CD14-positive monocyte (primary cell): ENCODE data around the gene SLFN12. TPM values are rescaled to one million over a fixed set of nuclear protein-coding genes. Genes with fewer than 3 reads are reported as not detected.
"Not testable (repeated sequence)": the region's sequence is repeated elsewhere in the genome, so short reads cannot be mapped to it uniquely, and the experiment has no call there.

Source experiments
- DNase-seq, 3 donors: peaks; one replicate each; pipeline ENCODE4 v3.0.0-alpha.2; 2011 to 2022
- H2AFZ ChIP-seq: 2 replicates; pipeline ENCODE4 v1.6.0; 2012; ENCODE audit warnings: mild to moderate bottlenecking, low read depth, low read length, inconsistent platforms; ENCODE audit not compliant: insufficient read depth, poor library complexity, severe bottlenecking
- H3K27ac ChIP-seq, 2 donors: 1 replicate in 1 of 2; 2 replicates in 1 of 2; pipeline ENCODE4 v1.5.1; 2012 to 2013; ENCODE audit warnings: low read length in 2 of 2, control low read depth in 1 of 2, inconsistent platforms in 1 of 2, low read depth in 1 of 2, mild to moderate bottlenecking in 1 of 2
- H3K27me3 ChIP-seq, 2 donors: one replicate each; pipeline versions ENCODE4 v1.6.0 to v1.6.1; 2011 to 2013; ENCODE audit warnings: low read length in 2 of 2; ENCODE audit not compliant: control insufficient read depth in 2 of 2, insufficient read depth in 2 of 2
- H3K36me3 ChIP-seq, 2 donors: replicated peaks in 1 of 2; 1 replicate in 1 of 2; 2 replicates in 1 of 2; pipeline versions ENCODE4 v1.5.1 to v1.6.1; 2012 to 2013; ENCODE audit warnings: low read length in 2 of 2, control low read depth in 1 of 2, inconsistent platforms in 1 of 2, mild to moderate bottlenecking in 1 of 2; ENCODE audit not compliant: insufficient read depth in 2 of 2, control insufficient read depth in 1 of 2
- H3K4me1 ChIP-seq, 2 donors: 1 replicate in 1 of 2; 2 replicates in 1 of 2; pipeline versions ENCODE4 v1.5.1 to v1.6.1; 2012 to 2013; ENCODE audit warnings: low read length in 2 of 2, control low read depth in 1 of 2, inconsistent platforms in 1 of 2, mild to moderate bottlenecking in 1 of 2, moderate library complexity in 1 of 2; ENCODE audit not compliant: insufficient read depth in 2 of 2, control insufficient read depth in 1 of 2
- H3K4me2 ChIP-seq: replicated peaks from 2 replicates; pipeline ENCODE3; 2012; ENCODE audit warnings: low read length, moderate library complexity, mild to moderate bottlenecking; ENCODE audit not compliant: poor library complexity, severe bottlenecking; ENCODE audit errors: extremely low read depth
- H3K4me3 ChIP-seq, 3 experiments: fragments of 200-600 bp in 1 of 3; sonication (generic) in 1 of 3; replicated peaks in 1 of 3; 1 replicate in 2 of 3; 2 replicates in 1 of 3; pipeline ENCODE4 v1.5.1; 2011 to 2013; ENCODE audit warnings: low read length in 3 of 3, mild to moderate bottlenecking in 3 of 3, control low read depth in 2 of 3, low read depth in 2 of 3, inconsistent platforms in 1 of 3, moderate library complexity in 1 of 3
- H3K79me2 ChIP-seq: 2 replicates; pipeline ENCODE4 v1.6.0; 2012; ENCODE audit warnings: mild to moderate bottlenecking, control low read depth, inconsistent platforms, low read length, moderate library complexity; ENCODE audit not compliant: insufficient read depth
- H3K9ac ChIP-seq: 2 replicates; pipeline ENCODE4 v1.6.0; 2017; ENCODE audit warnings: low read length, mild to moderate bottlenecking; ENCODE audit not compliant: insufficient read depth, poor library complexity, severe bottlenecking
- H3K9me3 ChIP-seq, 2 donors: replicated peaks in 1 of 2; 1 replicate in 1 of 2; 2 replicates in 1 of 2; pipeline versions ENCODE4 v1.5.1 to v1.6.1; 2012 to 2013; ENCODE audit warnings: low read length in 2 of 2, control low read depth in 1 of 2; ENCODE audit not compliant: control insufficient read depth in 1 of 2, insufficient read depth in 1 of 2
- H4K20me1 ChIP-seq: 2 replicates; pipeline ENCODE4 v1.6.0; 2012; ENCODE audit warnings: mild to moderate bottlenecking, low read length, control low read depth, moderate library complexity; ENCODE audit not compliant: insufficient read depth
- H3K27ac Mint-ChIP-seq, 7 donors: one replicate each; pipeline ENCODE4 v1.8.0; 2020; ENCODE audit warnings: mild to moderate bottlenecking in 7 of 7, mixed read lengths in 7 of 7, moderate library complexity in 6 of 7, inconsistent platforms in 2 of 7
- H3K27me3 Mint-ChIP-seq, 3 donors: one replicate each; pipeline ENCODE4 v1.8.0; 2021 to 2022; ENCODE audit warnings: low read depth in 3 of 3, mild to moderate bottlenecking in 3 of 3, mixed read lengths in 3 of 3, moderate library complexity in 3 of 3, inconsistent platforms in 1 of 3
- H3K36me3 Mint-ChIP-seq, 2 donors: one replicate each; pipeline ENCODE4 v1.8.0; 2020; ENCODE audit warnings: mixed read lengths in 2 of 2, inconsistent platforms in 1 of 2, mild to moderate bottlenecking in 1 of 2
- H3K4me1 Mint-ChIP-seq: one replicate; pipeline ENCODE4 v1.8.0; 2020; ENCODE audit warnings: mild to moderate bottlenecking, mixed read lengths
- H3K4me3 Mint-ChIP-seq, 2 donors: one replicate each; pipeline ENCODE4 v1.8.0; 2020; ENCODE audit warnings: mild to moderate bottlenecking in 2 of 2, mixed read lengths in 2 of 2, moderate library complexity in 1 of 2
- H3K9me3 Mint-ChIP-seq, 7 donors: one replicate each; pipeline ENCODE4 v1.8.0; 2020 to 2022; ENCODE audit warnings: mixed read lengths in 7 of 7, mild to moderate bottlenecking in 6 of 7, moderate library complexity in 6 of 7, inconsistent platforms in 2 of 7
- WGBS: methylation state at CpG from one replicate; pipeline ENCODE4 v1.1.5; 2013; ENCODE audit warnings: missing lambda C conversion rate; ENCODE audit not compliant: insufficient coverage; 5-methylcytosine and 5-hydroxymethylcytosine counted together
- intact Hi-C, 2 donors: fragments of 100-400 bp; cut with micrococcal nuclease; formaldehyde crosslinking; loops; one replicate each; pipeline versions ENCODE4 v1.15.0 to v1.15.1; 2023
- polyA plus RNA-seq, 3 donors: library from polyadenylated mRNA; depleted of rRNA in 1 of 3; unstranded in 2 of 3; stranded (reverse) in 1 of 3; fragments of 300-500 nt in 2 of 3; fragments of >200 nt in 1 of 3; fragmentation: Illumina TruSeq in 2 of 3; gene quantifications; 1 replicate in 2 of 3; 2 replicates in 1 of 3; pipeline ENCODE4 v1.2.3, GENCODE V29; 2012 to 2021
- TF ChIP-seq, protein P1 (sequence below): fragments of 200-600 bp; IDR thresholded peaks from one replicate; pipeline ENCODE4 v1.8.0; 2022; ENCODE audit warnings: antibody characterized with exemption, mild to moderate bottlenecking

The SLFN12 gene
- polyA plus RNA-seq, 3 donors, result 8.4 to 19.6 (median 14.5) TPM

DNA sequence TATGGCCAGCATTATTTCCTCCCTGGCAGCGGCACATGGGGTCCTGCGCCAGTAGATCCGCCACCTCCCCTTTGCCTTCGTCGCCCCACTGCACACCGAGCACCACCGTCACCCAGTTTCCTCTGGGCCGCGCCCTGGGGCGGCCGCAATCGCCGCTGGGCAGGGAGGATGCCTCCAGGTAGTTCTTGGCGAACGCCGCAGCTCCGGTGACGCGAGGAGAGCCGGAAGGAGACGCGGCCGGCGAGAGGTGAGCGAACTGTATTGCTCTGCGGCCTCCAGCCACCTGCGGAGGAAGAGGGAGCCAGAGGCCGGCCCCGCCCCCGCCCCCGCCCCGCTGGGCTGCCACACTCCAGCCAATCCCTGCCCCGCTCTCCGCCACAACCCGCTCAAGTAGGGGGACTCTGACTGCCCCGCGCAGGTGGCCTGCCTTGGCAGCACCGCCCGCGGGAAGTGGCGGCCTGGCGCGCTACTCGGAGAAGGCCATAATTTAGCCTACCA, 28.1 kb upstream of the SLFN12 start:
- WGBS, result 4% methylated on average over 42 of the region's 44 CpGs
- intact Hi-C loops, result no loop called here

DNA sequence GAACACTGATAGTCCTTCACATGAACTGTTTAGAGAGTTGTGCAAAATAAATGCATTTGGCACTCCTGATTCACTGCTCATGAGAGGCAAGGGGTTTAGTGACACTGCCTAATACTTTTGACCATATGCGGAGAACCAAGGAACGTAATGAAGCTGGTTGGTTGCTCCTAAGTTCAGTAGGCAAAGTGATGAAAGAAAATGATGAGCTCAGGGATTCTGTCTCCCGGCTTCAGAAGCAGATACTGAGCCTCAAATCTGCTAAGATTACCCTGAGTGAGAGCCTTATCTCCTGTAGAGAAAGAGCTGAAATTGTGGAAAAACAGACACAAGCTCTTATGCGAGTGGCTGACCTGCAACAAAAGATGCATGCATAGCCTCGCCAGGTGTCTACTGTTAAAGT, 21.7 kb upstream of the SLFN12 start:
- H3K4me1 ChIP-seq, H4K20me1 ChIP-seq, intact Hi-C loops, H3K36me3 Mint-ChIP-seq, DNase-seq, H3K4me3 ChIP-seq, H3K9me3 ChIP-seq, H2AFZ ChIP-seq, H3K9me3 Mint-ChIP-seq, H3K4me3 Mint-ChIP-seq, H3K27ac ChIP-seq, H3K79me2 ChIP-seq, H3K36me3 ChIP-seq, H3K27ac Mint-ChIP-seq, H3K4me2 ChIP-seq, H3K9ac ChIP-seq: not testable (repeated sequence)
- H3K27me3 Mint-ChIP-seq, result peaks cover 21 to 58% (median 28%) of the 10 kb centered on the region in 3 donors
- H3K4me1 Mint-ChIP-seq, result peaks cover 11% of the 10 kb centered on the region
- H3K27me3 ChIP-seq, result peaks cover 6 to 19% of the 10 kb centered on the region in 2 donors
- 100% methylated on average over 4 of the region's 5 CpGs for WGBS

More for the DNA sequence above, 28.1 kb upstream of the SLFN12 start:
- H3K27ac Mint-ChIP-seq, result no peak overlapping the region
- H3K27ac ChIP-seq, result no peak overlapping the region
- no peak overlapping the region for H3K9ac ChIP-seq
- H3K4me3 Mint-ChIP-seq, result peak overlapping the region; percentile 53 to 86
- no peaks in the 10 kb centered on the region for H3K79me2 ChIP-seq
- H3K9me3 ChIP-seq, result no peaks in the 10 kb centered on the region
- H3K9me3 Mint-ChIP-seq, result peaks cover 0 to 15% (median 5%) of the 10 kb centered on the region in 7 donors
- peak overlapping the region; percentile 58 for H2AFZ ChIP-seq
- H3K36me3 ChIP-seq, result no peaks in the 10 kb centered on the region
- DNase-seq, result peak in 1 of 3 donors; percentile 10
- H3K4me3 ChIP-seq, result peak overlapping the region in 2 of 3 experiments; percentile 17 to 63
- peaks cover 16% of the 10 kb centered on the region for H3K4me1 Mint-ChIP-seq
- peaks cover 4 to 10% of the 10 kb centered on the region in 2 donors for H3K36me3 Mint-ChIP-seq
- H3K27me3 Mint-ChIP-seq, result peaks cover 43 to 60% (median 59%) of the 10 kb centered on the region in 3 donors
- no peaks in the 10 kb centered on the region for H4K20me1 ChIP-seq
- H3K27me3 ChIP-seq, result peaks cover 37 to 58% of the 10 kb centered on the region in 2 donors
- TF ChIP-seq, protein P1, sequence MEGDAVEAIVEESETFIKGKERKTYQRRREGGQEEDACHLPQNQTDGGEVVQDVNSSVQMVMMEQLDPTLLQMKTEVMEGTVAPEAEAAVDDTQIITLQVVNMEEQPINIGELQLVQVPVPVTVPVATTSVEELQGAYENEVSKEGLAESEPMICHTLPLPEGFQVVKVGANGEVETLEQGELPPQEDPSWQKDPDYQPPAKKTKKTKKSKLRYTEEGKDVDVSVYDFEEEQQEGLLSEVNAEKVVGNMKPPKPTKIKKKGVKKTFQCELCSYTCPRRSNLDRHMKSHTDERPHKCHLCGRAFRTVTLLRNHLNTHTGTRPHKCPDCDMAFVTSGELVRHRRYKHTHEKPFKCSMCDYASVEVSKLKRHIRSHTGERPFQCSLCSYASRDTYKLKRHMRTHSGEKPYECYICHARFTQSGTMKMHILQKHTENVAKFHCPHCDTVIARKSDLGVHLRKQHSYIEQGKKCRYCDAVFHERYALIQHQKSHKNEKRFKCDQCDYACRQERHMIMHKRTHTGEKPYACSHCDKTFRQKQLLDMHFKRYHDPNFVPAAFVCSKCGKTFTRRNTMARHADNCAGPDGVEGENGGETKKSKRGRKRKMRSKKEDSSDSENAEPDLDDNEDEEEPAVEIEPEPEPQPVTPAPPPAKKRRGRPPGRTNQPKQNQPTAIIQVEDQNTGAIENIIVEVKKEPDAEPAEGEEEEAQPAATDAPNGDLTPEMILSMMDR, result no peak
- H3K4me1 ChIP-seq, result peaks cover 6 to 12% of the 10 kb centered on the region in 2 donors
- peak overlapping the region; percentile 71 for H3K4me2 ChIP-seq
